Activated T-cell treated with anti-CD3 and anti-CD28 coated beads for 1 hour (primary cell): ENCODE data around the gene AHDC1.
"Not testable (repeated sequence)": the region's sequence is repeated elsewhere in the genome, so short reads cannot be mapped to it uniquely, and the experiment has no call there.

Experiments used
- DNase-seq: peaks from one replicate; pipeline ENCODE4 v3.0.0-alpha.2; 2020; ENCODE audit warnings: low read depth

AHDC1 gene

DNA sequence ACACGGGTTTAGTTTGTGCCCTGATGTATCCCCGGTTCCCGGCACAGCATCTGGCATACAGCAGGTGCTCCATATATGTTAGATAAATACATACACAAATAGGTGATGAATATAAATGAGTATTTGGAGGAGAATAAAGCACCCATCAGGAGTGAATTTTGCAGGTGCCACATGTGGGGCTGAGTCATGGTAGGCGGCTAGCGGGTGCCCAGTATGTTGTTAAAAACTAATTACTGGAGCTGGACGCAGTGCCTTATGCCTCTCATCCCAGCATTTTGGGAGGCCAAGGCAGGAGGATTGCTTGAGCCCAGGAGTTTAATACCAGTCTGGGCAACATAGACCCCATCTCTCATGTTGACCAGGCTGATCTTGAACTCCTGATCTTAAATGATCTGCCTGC, 97.2 kb downstream of the AHDC1 start:
- DNase-seq: no peak

DNA sequence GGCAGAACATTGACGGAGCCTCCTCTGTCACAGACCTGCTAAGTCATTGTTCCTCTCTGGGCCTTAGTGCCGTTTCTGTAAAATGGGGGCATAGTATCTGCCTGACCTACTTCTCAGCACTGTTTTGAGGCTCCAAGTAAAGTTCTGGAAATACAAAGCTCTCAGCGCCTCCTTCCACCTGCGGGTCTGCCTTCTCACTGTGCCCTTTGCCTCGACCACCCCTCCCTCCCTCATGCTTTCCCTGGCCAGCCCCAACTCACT, 98.6 kb downstream of the AHDC1 start:
- DNase-seq: no peak

GRCh38 chr1:27504588-27505419, 99.1 kb downstream of the AHDC1 start:
- DNase-seq: no peak

DNA sequence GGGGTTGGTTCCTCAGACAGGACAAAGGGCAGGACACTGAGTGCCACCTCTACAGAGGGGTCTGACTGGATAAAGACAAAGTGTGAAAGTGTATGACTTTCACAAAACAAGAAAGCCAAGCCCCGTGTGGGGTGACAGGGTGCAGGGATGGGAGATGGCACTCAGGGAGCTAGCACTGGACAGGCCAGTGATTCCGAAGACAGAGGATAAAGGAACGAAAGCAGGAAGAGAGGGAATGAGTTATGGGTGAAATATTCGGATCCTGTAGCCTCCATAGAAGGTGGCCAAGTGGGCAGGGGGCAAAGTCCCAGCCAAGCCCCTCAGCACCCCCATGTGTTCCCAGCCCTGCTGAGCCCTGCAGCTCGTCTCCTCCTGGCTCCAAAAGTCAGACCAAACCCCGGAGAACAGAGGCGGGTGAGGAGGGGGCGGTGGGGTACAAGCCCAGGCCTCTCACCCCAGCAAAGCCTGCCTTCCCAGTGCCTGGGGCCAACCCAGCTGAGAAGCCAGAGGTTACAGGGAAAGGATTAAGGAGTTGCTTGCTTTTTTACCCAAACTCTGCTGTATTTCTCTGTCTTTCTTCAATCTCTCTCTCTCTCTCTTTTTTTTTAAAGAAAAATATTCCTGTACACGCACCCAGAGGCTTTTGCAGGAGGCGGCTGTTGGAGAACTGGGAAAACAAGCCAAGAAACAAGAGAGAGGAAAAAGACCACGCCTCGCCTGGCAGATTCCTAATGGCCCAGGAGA, 99.9 kb downstream of the AHDC1 start:
- no peak for DNase-seq

DNA sequence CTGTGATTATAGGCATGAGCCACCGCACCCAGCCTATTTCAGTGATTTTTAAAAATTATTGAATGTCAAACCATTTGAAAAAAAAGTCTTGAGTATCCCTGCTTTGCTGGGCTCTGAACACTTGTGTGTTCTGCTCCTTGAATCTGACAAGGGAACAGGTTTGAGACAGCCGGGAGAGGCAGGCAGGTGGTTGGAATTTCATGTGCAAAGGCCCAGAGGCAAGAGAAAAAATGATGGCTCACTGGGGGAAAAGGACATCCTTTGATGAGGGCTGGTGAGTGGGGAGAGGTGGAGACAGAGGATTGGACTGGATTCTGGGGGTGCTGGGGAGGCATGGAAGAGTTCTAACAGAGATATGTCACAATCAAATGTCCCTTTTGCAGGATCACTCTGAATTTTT, 100.9 kb downstream of the AHDC1 start:
- DNase-seq: no peak

DNA sequence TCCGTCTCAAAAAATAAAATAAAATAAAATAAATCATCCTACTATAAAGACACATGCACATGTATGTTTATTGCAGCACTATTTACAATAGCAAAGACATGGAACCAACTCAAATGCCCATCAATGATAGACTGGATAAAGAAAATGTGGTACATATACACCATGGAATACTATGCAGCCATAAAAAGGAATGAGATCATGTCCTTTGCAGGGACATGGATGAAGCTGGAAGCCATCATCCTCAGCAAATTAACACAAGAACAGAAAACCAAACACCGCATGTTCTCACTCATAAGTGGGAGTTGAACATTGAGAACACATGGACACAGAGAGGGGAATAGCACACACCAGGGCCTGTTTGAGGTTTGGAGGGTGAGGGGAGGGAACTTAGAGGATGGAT, 102.8 kb downstream of the AHDC1 start:
- DNase-seq: not testable (repeated sequence)

DNA sequence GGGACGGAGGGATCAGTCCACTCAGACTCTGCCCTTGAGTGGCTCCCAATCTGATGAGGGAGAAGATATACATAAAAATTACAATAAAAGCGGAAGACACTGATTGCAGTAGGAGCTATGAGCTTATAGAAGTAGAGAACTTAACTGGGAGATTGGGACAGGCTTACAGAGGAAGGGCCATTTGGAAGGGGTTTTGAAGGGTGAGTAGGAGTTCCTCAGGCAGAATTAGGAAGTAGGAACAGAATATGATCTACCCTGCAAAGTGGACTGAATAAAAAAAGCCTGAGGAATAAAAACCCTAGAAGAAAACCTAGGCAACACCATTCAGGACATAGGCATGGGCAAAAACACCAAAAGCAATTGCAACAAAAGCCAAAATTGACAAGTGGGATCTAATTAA, 104.8 kb downstream of the AHDC1 start:
- no peak for DNase-seq

DNA sequence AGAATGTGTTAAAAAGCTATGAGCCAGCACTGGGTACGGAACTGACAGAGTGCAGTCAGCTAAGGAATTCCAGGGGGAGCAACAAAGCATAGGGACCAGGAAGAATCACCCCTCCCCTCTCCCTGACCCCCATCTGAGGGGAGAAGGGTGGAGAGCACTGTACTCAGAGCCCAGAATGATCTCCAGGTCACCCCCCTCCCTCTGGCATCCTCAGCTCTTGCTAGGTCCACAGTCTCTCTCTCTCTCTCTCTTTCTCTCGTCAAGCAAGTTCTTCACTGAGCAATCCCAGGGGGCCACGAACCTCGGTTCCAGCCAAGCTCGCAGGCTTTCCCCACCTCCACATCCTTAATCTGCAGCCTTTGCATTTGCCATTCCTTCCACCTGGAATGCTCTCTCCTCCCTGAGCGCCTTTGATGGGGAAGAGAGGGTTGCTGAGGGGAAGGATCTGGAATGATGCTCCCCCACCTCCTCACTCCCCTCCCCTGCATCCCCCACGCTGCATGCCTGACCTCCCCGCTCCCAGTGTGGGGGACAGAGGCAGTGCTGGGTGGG, 107.3 kb downstream of the AHDC1 start:
- DNase-seq: no peak

DNA sequence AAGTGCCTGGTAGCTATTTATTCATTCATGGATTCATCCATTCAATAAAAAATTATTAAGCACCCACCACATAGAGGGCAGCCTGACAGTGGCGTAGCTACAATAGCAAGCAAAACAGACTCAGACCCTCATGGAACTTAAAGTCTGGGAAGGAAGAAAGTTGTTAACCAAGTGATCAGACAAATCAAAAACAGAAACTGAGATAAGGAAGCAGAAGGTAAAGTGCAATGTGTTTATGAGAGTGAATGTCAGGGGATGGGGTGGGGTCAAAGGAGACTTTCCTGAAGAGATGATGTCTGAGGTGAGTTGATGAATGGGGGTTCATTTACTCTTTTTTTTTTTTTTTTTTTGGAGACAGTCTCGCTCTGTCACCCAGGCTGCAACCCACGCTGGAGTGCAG, 111.1 kb downstream of the AHDC1 start:
- DNase-seq: no peak

GRCh38 chr1:27491748-27492700, 111.9 kb downstream of the AHDC1 start:
- no peak for DNase-seq

- DNase-seq: peak; percentile 93
Measured at GRCh38 chr1:27489973-27490741, 113.8 kb downstream of the AHDC1 start, which contains the start of gene WASF2. WASF2 (minus strand) TSS chr1:27490167; CDS start chr1:27428890, 61,277 bp downstream.

GRCh38 chr1:27489501-27489972, 114.4 kb downstream of the AHDC1 start:
- DNase-seq: peak; percentile 4

DNA sequence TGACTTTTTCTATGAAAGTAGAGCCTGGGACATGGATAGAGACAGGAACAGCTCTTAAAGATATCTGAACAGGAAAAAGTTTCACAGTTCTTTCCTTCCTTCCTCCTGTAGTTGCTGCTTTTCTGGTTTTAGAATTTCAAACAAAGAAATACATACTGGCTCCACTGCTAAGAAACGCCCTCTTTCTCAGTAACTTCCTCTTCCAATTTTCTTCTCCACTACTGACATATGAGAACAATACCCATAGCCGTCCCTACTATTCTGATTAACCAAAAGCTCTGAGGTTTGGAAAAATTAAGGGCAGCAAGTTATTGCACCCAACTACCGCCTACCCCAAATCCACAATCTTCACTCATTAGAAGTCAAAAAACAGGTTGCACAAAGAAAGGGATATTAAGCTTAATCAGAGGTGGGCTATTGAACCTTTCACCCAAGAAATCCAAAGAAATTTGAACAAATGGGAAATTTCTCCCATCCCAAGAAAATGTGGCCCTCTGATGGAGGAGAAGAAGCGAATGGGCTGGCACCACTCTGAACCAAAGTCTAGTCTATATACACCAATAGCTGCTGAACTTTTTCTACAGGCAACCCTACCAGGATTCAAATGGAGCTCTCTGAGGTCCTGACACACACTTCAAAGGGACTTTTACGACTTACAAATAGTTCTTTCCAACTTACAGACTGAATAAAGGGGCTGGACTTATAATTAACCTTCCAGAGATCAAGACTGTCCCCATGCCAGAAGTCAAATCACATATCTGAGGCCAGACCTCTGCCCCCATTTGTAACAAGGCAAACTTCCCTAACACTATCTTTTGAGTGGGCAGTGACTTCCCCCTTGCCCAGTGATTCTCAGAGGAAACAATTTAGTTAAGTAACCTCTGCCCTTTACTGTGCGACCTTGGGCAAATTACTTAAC, 115.7 kb downstream of the AHDC1 start:
- DNase-seq: no peak

DNA sequence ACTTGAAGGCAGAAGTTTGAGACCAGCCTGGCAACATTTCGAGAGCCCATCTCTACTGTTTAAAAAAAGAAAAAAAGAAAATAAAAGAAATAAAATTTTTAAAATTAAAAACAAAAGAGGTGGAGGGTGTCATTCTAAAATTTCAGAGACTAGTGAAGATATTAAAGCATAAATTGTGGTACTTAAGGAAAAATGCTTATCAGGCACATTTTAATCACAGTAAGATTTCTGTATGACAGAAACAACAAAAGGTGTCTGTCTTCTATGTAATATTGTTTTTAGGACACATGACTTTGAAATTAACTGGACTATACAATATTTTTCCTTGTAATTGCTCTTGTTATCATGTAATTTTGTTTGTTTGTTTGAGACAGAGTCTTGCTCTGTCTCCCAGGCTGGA, 118.6 kb downstream of the AHDC1 start:
- no peak for DNase-seq
